Stimulated activated CD4-positive, alpha-beta T cell treated with anti-CD3 and anti-CD28 coated beads, Interleukin-1b, Interleukin-23, amount 100 ng/mL, for 48 hours (primary cell): Measurements from ENCODE around the gene TUSC7.

Experiments
- DNase-seq: peaks from one replicate; pipeline ENCODE4 v3.0.0-alpha.2; 2020

Gene TUSC7

DNA sequence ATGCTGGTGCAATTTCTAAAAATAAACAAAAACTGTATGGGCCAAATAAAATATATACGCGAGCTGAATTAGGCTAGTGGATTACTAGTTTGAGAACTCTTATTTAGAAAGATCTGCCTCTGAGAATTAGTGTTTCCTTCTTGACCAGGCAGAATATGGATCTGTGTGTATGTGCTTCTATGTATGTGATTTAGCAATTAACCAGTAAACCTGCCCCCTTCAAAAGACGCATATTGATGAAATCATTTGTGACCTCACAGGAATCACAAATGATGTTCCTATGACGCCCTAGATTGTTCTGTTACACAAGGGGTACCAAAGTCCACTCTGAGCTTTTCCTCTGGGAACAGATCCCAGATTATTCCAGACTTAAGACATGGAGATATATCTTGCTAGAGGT lies at the start of gene TUSC7:
TSS of gene TUSC7 (plus strand) at position 301 of the 400 bp plus-strand sequence.
- DNase-seq: no peak

DNA sequence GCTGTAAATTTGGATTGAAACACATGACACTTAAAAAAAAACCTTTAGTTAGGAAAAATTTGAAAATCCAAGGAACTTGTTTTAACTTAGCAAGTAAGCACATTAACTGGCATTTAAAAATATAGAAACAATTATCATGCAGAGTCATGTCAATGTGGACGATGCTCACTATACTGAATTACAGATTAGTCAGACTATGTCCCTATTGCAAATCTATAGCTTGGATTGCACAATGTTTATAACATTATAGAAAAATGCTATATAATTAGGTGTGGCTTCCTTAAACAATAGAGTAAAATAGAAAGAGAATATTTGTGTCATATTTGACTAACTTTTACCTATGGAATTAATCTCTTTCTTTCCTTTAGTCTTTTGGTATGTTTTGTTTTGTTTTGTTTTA lies 48.4 kb upstream of the TUSC7 start:
- no peak for DNase-seq

DNA sequence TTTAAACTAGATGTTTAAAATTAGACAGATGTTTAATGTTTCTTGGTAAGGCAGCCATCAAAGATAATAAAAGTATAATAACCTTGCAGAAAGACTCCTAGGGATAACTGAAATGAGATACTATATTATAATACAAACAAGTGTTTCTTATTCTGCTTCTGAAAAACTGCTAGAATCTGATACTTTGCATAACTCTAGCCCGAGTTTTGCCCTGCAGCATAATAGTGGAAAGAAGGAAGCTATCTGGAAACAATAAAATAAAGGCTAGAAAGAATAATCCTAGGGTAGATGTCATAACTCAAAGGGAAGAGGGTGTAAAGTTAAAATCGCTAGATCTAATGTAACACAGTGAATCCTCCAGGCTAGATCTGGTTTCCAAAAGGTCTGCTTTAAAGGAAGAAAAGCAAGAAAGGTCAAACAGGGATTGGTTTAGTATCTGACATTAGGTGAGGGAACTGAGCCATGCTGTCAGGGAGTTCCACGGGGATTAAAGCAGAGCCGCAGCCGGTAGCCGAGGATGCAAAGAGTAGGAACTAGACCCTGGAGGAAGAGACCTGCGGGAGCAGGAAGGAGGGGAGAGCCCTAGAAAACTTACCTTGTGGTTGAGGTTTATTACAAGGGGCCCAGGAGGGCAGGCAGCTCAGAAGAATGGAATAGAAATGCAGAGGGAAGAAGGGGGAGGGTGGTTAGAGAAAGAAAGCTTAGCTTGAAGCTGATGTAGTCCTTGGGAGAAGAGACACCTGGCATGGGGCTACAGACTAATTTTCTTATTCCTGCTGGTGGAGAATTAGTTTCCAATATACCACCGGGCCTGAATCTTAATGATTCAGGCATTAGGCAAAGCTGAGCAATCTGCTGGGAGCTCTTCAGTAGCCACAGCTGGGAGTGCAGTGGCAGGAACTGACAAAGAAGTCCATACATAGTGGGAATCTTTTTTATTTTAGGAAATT lies 46.1 kb upstream of the TUSC7 start:
- no peak for DNase-seq

DNA sequence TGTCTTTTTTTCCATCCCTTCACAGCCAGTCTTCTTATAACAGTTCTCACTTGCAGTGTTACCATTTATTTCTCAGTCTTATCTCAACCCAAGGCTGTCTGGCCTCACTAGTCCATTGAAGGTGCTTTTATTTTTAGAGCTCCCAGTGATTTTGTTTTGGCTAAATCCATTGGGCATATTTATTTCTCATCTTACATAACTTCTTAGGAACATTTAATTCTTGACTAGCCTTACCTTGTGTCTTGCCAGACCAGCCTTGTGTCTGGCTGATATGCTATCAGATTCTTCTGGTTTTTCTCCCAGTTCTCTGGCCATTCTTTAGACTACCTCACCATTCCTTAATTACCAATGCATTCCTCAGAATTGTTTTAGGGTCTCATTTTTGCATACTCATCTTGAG lies 42.3 kb upstream of the TUSC7 start:
- no peak for DNase-seq

DNA sequence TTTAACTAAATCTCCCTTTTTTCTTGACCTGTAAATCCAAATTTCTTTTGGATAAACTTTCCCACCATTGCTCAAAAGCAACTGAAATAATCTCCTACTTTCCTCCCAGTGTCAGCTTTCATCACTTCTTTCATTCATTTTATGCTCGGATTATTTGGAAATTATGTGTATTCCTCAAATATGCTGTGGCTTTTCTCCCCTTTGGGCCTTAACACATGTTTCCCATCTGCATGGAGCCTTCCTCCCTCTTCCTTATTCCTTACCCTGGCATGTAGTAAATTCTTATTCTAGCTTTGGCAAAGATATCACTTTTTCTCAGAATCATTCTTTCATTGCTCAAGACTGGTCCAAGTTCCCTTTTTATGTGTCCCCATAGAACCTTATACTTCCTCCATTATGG lies 41.8 kb upstream of the TUSC7 start:
- DNase-seq: no peak

DNA sequence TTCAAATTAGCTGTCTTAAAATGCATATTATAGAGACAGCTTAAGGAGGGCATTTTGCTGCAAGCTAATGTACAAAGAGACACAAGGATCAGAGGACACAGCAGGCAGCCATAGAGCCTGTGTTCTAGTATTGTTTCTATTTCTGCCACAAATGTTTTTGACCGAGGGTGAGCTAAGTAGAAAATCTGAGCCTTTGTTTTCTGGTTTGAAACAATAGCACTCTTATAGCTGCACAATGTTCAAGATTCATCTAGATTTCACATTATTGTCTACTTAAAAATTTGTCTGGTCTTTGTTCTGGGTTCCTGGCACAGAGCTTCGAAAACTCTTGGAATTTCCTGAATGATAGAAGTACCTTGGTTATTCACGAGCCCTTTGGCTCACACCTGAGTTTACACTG lies 40.0 kb upstream of the TUSC7 start:
- DNase-seq: no peak

DNA sequence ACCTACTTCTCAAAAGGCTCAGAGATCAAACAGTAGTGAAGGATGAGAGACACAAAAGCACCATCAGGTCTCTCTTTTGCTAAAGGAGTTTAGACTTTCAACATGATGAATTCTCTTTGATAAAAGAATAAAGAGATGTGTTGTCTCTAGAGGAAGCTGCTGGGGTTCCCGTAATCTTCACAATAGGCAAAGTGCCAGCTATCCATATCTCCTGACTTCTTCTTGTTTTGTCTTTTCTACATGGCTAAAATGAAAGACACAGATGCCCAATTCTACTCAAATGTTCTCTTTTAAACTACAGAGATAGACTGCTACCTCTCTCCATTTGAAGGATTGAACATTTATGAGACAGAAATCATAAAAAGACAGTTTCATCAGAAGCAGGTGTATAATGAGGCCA lies 38.4 kb upstream of the TUSC7 start:
- no peak for DNase-seq

DNA sequence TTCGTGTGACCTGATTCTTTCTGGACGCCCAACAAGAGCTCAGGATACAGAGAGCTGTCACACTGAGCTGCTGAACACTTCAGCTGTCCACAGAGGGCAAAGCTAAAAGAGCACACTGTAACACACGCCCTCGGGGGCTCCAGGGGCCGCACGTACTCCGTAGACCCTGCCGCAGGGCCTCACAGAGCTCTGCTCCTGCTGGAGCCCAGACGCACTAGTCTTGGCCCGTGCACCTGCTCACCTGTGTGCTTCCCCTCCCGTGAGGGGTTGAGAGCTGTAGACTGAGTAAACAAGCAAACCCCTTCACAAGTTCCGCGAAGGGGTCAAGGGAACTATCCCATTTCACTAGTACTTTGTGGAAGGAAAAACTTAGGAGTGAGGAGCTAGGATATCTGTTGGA lies 30.7 kb upstream of the TUSC7 start:
- DNase-seq: no peak

DNA sequence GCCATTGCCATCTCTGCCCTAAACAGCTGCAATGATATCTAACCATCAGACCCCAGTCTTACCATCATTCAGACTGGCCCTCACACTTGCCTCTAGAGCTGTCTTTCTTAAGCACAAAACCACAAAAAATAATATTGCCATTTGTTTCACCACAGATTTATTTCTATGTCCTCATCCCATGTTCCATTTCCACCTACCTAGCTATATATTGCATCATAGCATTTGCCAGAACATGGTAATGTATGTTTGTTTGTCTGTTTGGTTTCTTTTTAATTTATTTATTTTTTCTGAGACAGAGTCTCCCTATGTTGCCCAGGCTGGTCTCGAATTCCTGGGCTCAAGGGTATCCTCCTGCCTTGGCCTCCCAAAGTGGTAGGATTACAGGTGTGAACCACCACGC lies 18.5 kb upstream of the TUSC7 start:
- no peak for DNase-seq

DNA sequence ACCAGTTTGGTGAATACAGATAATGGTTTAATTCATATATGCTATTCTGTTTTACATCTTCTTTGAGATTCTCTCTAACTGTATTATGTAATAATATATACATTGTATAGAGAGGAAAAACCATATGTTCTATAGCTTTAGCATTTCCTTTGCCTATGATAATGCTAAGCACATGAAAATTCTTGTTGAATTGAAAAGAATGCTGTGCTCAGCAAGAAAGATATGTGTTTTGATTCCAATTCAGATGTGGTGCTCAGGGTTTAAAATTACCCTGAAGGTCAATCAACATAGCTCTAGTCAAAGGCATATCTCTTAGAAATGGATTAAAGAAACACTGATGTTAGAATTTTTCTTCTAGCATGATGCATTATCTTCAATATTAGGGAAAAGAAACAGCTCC lies 8.5 kb upstream of the TUSC7 start:
- no peak for DNase-seq

DNA sequence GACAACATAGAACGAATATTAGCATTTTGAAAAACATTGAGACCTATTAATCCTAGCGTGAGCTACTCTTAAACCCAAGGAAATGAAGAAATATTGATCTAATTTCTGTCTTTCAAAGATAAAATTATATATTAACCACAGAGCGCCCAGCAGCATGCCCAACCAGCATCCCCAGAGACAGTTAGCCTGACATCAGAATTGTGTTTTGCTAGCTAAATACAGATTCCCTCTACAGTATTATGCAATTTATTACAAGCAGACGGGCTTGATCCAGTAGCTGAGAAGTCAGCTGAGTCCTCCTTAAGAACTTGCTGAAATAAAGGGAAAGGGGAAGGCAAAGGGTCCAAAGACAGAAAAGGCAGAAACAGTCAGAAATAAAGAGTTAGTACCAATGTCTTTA lies 7.2 kb upstream of the TUSC7 start:
- DNase-seq: no peak

DNA sequence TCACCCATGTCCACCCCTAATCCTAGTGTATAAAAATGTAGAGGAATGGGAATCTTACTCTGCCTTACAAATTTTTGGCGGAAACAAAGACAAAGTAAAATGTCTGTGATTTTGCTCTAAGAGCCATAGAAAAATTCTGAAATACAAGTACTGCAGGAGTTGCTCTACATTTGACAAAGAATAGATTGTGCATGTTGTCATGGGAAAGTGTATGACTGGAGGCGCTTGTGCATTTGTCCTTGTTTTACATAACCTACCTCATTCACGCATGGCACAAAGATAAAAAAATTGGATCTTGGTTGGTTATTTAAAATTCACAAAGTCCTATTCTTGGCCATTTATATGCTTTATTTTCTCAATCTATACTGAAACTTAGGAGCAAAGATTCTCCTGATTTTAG lies 2.0 kb upstream of the TUSC7 start:
- no peak for DNase-seq

DNA sequence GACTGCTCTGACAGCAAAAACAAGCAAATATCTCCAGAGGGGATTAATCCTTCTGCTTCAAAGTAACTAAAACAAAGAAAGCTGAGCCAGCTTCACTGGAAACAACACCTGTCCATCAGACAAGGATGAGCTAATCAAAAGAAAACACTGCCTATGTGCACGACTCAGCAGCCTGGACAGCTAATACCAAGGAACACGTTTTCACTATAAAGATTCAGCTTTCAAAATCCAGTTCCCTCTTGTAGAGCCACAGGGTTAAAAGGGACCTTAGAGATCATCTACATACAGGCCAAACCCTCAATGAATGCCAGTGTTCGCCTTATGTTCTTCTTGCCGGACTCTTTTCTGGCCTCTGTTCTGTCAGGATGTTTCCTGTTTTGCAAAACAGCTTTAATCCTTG lies 6.9 kb downstream of the TUSC7 start:
- no peak for DNase-seq

DNA sequence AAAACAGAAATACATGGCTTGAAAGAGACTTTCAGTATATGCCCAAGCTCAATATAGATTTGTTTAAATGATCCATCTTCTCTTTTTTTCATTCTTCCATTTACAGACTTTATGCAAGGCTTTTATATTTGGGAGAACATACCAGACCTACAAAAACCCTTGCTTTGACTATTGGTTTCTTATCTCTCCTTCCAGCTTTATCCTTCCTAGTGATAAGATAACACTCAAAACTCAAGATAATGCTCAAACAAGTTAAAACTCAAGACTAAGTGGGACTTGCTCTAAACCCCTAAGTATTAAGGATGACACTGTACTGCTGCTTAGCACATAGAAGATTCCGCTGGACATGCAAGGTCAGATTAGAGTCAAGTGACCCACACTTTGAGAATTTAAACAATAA lies 8.0 kb downstream of the TUSC7 start:
- no peak for DNase-seq

DNA sequence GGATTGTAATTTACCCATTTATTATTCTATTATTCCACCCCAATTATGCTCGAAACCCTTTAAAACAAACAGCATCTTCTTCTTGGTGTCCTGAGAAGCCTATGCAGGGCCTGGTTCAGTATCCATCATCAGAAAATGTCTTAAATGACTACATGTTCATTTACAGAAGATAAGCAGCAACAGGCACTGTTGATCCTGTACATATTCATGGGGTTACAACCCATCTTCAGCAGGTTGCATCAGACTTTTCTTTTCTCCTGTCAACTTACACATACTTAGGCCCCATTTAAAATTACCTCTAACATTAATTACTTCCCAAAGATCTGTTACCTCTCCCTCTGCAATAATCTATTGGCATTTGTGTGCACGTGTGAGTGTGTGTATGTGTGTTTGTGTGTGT lies 18.9 kb downstream of the TUSC7 start:
- DNase-seq: no peak

DNA sequence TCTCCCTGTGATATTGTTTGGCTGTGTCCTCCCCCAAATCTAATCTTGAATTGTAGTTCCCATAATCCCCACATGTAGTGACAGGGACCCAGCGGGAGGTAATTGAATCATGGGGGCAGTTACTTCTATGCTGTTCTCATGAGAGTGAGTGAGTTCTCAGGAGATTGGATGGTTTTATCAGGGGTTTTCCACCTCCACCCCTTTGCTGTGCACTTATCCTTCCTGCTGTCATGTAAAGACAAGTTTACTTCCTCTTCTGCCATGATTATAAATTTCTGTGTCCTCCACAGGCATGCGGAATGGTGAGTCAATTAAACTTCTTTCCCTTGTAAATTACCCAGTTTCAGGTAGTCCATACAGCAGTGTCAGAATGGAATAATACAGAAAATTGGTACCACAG lies 24.7 kb downstream of the TUSC7 start:
- DNase-seq: no peak

DNA sequence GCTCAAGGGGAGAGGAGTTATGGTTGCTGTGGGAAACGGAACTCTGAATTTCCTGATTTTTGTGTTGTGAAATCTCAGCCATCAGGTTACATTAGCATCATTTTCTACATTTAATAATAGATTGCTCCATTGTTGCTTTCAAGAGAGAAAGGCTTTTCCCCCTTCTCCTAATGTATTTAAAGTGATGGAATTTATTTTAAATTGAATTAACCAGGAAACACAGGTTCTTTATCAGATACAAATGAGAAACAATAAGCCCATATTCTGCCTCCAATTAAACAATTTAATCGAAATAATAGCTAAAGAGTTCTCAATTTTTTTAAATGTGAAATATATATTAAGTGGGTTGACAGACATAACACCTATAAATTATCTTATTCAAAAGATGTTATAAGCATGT lies 30.1 kb downstream of the TUSC7 start:
- no peak for DNase-seq

DNA sequence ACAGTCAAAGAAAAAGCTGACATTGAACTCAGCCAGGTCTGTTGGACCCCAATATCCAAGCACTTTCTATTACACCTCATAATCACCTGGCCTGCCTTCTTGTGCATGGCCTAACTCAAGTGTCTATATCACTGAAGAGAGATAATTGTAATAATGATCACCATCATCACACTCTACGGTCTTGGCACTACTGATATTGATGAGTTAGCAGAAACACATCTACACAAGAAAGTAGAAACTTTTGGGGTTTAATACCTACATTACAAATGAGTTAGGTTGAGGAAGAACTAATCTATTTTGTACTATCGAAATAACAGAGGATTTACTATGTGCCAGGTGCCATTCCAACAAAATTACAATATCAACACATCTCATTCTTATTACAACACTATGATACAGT lies 30.7 kb downstream of the TUSC7 start:
- no peak for DNase-seq

DNA sequence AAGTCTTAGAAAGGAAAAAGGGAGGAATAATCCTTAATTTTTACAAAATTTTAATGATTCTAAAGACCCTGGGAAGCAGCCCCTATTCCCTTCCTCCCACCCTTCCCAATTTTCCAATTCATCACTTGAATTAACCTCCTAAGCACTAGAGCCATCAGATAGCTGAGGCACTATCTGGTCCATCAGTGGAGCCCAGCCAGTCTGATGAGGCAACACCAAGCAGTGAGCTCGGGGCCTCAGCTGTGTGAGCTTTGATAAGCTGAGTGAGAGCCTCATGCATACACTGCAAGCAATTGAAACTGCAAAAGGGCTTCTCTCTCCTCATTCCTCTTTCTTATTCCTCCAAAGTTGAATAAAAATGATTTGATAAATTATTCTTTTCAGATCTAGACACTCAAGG lies 31.9 kb downstream of the TUSC7 start:
- DNase-seq: no peak

DNA sequence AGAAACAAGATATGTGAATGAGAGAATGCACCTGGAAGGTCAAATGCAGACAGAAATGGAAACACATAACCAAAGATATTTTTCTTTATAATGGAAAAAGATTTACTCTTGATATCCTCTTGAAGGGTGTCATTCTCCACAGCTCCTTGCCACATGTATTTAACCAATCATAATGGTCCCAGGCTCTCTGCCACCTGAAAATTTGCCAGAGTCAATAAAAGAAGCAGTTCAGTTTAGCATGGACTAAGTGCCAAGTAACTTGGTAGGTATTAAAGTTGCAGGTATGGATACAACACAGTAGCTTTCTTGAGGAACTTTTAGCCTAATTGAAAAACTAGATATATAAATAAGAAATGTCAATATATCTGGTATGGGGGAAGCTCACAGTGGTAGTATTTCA lies 33.5 kb downstream of the TUSC7 start:
- DNase-seq: no peak

DNA sequence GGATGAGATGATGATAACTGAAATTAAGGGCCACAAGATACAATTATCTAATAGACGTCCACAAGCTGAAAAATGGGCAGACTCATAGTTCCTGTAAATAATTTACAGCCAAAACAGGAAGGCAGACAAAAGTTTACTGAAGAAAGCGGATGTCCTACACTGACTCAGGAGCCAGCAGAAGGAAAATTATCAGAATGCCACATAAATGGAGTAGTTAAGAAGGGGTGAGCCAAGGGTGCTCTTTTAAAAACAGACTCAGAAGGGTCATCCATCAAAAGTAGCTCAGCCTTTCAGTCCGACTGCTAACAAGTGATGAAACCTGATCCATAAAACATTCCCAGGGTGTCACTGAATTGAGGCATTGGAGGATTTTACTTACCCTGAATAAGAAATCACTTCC lies 39.8 kb downstream of the TUSC7 start:
- no peak for DNase-seq

DNA sequence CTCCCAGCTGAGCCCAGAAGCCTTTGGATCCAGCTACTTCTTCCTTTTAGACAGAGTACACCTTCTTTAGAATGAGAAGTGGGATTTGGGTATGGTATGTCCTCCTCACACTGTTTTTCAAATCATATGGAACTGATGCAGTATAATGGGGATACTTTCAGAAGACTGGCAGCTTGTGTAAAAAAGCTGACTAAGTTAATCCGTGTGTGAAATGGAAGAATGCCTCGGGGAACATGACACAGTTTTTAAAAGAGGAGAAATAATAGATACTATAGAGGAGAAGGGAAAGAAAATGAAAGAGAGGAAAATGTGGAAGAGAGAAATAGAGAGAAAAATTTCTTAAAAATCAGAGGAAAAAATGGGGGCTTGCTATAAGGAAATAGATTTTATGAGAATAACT lies 47.7 kb downstream of the TUSC7 start:
- DNase-seq: no peak

DNA sequence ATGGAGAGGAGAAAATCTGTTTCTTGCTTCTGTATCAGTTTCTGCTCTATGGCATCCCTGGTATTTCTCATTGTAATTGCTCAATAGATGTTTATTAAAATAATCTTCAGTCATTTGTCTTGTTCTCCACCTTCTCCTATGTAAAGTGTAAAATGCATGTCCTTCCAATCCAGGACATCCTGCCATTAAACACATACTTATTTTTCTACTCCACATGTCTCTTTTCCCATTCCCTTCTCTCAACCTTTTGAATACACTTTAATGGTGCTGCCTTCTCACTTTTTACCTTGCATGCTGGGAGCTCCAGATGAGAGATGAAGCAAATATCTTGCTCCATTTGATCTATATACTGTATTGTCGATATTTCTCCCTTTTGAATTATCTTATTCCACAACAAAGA lies 49.7 kb downstream of the TUSC7 start:
- no peak for DNase-seq
